GM18873 (cell line): ENCODE results near the gene SRPK2.
"Not testable (repeated sequence)": the region's sequence is repeated elsewhere in the genome, so short reads cannot be mapped to it uniquely, and the experiment has no call there.

ENCODE experiments used
- ATAC-seq: cut with Tn5 transposase; IDR thresholded peaks from one replicate; pipeline ENCODE4 v1.9.1; 2021; ENCODE audit warnings: mild to moderate bottlenecking, moderate library complexity, moderate number of reproducible peaks; ENCODE audit not compliant: unreplicated experiment, low FRiP score

The SRPK2 gene

DNA sequence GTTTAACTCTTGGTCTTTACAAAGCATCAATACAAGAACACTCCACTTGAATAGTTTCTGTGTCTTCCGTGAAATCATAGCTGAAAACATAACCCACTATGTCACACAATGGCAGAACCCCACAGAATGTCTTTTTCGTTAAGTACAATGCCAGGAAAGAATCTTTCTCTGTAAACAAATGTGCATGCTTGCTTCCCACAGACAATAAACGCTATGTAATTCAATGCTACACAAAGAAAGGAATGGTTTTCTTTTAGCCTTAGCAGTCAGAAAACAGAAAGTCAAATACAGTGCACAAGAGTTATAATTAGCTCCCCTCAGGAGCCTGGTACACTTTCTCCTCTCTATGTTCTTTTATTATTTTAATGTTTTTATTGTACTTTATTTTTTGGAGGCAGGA, 186.1 kb downstream of the SRPK2 start:
- no peak for ATAC-seq

- ATAC-seq, result no peak
These were observed 189.3 kb downstream of the SRPK2 start for GRCh38 chr7:105199386-105199785.

GRCh38 chr7:105198223-105198622, 190.5 kb downstream of the SRPK2 start:
- no peak for ATAC-seq

GRCh38 chr7:105196473-105196872, 192.2 kb downstream of the SRPK2 start:
- no peak for ATAC-seq

GRCh38 chr7:105195891-105196290, 192.8 kb downstream of the SRPK2 start:
- no peak for ATAC-seq

GRCh38 chr7:105194959-105195358, 193.8 kb downstream of the SRPK2 start:
- ATAC-seq, result not testable (repeated sequence)

DNA sequence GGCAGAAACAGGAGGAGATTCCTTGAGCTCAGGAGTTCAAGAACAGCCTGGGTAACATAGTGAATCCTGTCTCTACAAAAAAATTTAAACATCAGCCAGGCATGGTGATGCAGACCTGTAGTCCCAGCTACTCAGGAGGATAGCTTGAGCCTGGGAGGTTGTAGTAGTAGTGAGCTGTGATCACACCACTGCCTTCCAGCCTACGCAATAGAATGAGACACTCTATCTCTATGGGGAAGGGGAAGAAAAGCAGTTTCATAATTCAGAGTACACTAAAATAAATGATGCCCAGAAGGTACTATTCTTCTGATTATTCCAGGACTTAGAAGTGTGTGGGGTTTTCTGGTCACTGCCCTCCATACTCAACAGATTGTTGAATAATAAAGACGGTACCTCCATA, 197.4 kb downstream of the SRPK2 start:
- no peak for ATAC-seq

- no peak for ATAC-seq
These were observed 198.7 kb downstream of the SRPK2 start for GRCh38 chr7:105189859-105190492.

DNA sequence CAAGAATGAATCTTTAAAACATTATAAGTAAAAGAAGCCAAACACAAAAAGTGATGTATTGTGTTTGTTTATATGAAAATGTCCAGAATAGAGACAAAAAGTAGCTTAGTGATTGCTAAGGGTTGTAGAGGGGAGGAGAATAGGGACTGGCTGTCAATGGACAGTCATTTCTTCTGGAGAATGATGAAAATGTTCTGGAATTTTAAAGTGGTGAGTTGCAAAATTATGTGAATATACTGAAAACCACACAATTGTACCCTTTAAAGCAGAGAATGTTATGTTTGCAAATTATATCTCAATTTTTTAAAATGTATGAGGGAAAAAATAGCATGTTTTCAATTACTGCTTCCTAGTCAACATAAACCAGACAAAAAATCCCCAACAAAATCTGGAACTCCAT, 200.5 kb downstream of the SRPK2 start:
- ATAC-seq, result no peak

DNA sequence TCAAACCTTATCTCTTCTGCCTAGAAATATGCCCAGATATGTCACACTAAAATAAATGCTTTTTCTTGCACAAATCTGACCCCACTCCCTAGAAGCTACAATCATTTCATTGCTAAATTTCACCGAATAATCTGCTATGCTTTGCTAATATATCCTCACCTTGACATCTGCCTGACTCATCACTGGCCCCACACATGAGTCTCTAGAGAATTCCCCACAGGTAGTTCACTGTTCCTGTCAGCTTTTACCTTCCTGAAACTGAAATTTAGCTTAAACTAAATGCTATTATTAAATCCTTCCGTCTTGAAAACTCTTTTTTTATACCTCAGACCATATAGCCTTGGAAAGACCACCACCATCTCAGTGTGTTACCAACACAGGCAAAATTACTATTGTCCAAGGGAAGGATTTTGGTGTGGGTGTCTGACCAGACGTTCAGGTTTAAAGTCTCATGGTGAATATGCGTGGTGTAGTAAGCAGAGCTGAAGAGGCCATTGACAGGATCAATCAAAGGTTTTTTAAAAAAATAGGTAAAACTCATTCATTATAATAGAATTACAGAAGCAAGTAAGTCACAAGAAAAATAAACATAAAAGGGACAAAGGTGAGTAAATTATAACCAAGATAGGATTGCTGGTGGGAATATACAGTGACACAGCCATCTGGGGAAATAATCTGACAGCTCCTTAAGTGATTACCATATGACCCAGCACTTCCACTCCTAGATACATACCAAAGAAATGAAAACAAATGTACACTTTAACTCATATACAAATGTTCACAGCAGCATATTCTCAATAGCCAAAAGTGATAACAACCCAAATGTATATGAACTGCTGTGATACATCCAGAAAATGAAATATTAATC, 201.2 kb downstream of the SRPK2 start:
- ATAC-seq, result no peak

DNA sequence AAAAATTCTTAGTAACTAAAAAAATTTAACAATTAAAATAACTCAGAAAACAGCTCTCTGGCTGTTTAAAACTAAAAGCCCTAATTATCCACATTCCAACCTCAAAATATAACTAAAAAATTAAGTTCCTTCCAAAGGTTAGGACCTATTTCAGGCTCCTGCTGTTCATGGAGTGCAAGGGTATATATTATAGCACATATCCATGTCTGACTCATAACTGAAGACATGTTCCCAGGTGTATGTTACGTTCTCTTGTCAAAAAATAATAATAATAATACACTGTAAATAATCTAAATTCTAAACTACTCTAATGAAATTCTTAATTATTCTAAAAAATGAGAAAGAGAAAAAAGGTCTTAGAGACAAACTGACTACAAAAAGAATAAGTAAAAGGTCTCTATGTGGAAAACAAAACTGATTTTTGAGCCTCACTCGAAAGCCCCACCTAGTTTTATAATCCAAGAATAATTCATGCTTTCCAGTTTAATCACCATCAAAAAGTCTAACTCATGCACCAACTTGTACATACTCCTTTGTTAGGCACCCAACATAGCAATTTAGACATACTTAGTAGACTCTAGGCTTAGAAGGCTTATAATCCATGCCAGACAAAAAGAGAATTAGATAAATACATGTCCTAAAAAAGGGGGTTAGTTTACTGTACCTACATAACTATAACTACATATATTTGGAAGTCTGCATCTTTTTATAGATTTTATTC, 203.3 kb downstream of the SRPK2 start:
- no peak for ATAC-seq

- ATAC-seq, result no peak
These were observed 208.7 kb downstream of the SRPK2 start for GRCh38 chr7:105180002-105180401.

GRCh38 chr7:105178928-105179541, 209.7 kb downstream of the SRPK2 start:
- no peak for ATAC-seq

DNA sequence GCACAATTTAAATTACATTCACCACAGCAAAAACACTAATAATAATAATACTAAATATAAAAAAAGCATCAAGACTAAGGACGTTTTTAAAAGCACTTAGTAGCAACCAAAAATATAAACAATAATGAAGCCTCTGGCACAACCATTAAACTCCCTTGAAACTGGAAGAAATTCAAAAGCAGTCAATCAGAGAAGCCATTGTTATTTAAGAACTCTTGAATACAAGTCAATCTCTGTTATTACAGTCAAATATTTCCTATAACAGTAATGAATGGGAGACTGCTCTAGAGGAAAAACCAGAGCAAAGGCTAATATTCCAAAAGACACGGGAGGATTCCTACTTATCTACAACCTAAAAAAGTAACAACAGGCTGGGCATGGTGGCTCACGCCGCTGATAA, 210.5 kb downstream of the SRPK2 start:
- no peak for ATAC-seq

DNA sequence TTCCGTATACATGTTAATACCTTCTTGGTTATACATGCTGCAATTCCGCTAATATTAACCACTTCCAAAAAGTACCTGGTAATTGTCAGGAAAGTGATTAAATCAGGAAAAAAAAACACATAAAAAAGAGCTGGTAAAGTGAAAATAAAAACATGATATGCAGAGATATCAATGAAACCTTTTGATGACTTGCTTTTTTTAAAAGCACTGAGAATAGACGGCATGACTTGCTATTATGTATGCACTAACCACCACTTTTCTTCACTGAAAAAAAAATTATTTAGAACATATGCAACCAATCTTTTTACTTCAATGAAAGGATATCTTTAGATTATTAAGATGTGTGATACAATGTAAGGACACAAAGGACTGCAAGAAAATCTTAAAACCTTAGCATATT, 211.7 kb downstream of the SRPK2 start:
- ATAC-seq, result no peak

DNA sequence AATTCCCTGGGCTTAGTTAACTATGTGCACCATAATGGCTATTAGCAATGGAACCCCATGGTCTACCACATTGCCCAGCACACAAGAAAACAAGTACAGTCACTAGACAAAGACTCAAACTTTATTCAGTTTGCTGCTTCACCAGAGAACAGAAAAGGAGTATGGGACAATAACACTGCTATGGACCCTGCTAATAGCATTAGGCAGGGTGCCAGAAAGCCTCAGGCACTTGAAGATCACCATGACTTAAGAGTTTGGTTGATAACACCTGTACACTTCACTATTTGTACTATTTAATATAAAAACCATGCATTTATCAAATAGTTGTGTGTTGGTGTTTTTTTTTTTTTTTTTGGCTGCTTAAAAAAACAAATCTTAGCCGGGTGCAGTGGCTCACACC, 215.1 kb downstream of the SRPK2 start:
- ATAC-seq, result no peak

- no peak for ATAC-seq
These were observed 224.0 kb downstream of the SRPK2 start for GRCh38 chr7:105164751-105165150.

GRCh38 chr7:105163718-105164117, 225.0 kb downstream of the SRPK2 start:
- ATAC-seq, result no peak

- ATAC-seq, result no peak
These were observed 227.4 kb downstream of the SRPK2 start for GRCh38 chr7:105161366-105161765.

GRCh38 chr7:105157278-105157677, 231.4 kb downstream of the SRPK2 start:
- no peak for ATAC-seq

- ATAC-seq, result no peak
These were observed 232.0 kb downstream of the SRPK2 start for GRCh38 chr7:105156731-105157130.
